GM12873 (cell line): ENCODE measurements around the gene CREB5.

Source experiments
- TF ChIP-seq, protein P1 (sequence below): IDR thresholded peaks from 2 replicates; pipeline ENCODE4 v1.5.1; 2012; ENCODE audit warnings: low read depth, mild to moderate bottlenecking, moderate library complexity, low read length, control low read depth; ENCODE audit not compliant: insufficient read depth; ENCODE audit errors: missing control alignments

The CREB5 gene

DNA sequence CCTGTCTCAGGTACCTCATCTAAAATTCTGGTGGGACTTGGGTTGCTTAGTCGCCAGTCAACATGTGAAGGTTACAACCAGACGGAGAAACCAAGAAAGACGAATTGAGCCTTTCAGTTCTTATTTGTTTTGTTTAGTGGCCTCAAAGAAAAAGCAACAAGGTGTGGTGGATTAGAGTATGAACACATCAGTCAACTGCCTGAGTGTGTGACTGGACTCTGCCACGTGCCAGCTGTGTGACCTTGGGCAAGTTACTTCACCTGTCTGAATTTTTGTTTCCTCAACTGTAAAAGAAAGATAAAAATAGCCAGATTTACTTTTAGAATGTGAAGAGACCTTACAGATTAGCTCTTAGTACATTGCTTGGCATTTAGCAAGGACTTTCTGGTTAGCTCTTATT lies 259.2 kb downstream of the CREB5 start:
- TF ChIP-seq, protein P1, sequence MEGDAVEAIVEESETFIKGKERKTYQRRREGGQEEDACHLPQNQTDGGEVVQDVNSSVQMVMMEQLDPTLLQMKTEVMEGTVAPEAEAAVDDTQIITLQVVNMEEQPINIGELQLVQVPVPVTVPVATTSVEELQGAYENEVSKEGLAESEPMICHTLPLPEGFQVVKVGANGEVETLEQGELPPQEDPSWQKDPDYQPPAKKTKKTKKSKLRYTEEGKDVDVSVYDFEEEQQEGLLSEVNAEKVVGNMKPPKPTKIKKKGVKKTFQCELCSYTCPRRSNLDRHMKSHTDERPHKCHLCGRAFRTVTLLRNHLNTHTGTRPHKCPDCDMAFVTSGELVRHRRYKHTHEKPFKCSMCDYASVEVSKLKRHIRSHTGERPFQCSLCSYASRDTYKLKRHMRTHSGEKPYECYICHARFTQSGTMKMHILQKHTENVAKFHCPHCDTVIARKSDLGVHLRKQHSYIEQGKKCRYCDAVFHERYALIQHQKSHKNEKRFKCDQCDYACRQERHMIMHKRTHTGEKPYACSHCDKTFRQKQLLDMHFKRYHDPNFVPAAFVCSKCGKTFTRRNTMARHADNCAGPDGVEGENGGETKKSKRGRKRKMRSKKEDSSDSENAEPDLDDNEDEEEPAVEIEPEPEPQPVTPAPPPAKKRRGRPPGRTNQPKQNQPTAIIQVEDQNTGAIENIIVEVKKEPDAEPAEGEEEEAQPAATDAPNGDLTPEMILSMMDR: no peak

DNA sequence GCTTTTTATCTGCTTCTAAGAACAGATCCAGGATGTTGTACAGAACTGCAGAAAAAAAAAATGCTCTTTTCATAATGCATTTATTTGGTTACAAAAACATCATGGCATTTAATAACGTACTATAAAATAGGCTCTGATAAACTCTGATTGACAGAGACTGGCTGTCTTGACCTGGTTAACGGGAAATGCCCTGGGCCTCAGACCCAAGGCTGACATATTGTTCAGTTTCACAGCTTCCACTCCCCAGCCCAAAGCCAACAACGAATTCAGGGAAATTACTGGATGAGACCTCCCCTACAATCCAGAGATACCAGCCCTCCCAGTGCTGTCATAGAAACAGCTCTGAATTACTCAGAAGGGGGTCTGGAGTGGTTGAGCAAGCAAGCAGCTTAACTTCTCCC lies 260.1 kb downstream of the CREB5 start:
- TF ChIP-seq, protein P1: no peak

DNA sequence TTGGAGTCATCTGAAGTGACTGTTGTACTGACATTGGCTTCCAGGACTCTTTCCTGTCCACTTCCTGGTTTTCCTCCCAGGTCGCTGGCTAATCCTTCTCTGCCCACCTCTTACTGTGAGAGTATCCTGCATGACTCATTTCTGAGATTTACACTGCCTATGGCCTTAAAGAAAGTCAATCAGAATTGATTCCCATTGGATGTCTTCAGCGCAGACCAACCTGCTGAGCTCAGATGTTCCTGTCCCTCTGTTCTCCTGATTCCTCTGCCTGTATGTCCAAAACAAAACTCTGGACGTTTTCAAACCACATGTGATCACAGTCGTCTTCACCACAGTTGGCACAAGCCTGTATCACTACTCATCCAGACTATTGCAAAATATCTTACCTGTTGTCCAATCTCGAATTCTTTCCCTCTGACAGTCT lies 262.1 kb downstream of the CREB5 start:
- TF ChIP-seq, protein P1: no peak

DNA sequence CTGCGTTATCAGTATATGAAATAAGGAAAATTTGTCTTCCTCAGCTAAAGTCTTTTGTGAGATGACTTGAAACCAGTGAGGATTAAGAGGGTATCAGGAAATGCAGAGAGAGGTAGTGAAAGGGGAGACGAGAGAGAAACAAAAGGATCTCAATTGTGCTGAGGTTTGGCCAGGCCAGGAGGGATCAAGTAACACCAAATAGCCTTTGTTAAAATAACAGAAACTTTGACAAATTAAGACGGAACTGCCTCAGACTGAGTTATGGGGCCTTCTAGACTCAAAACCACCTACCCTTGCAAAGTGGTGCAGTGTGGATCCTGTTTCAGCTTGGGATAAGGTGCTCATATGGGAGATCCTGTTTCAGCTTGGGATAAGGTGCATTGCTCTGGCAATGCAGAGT lies 263.1 kb downstream of the CREB5 start:
- TF ChIP-seq, protein P1: no peak

DNA sequence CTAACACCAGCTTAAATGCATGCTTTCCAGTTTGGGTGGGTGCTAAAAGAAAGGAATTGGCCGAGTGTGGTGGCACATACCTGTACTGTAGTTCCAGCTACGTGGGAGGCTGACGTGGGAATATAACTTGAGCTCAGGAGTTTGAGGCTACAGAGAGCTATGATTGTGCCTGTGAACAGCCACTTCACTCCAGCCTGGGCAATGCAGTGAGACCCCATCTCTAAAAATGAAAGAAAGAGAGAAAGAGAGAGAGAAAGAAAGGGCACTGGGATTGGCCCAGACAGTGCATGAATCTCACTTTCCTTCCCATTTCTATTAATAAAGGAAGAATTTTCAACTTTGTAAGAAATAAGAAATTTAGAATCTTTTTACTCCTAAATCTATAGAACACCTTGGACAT lies 265.4 kb downstream of the CREB5 start:
- TF ChIP-seq, protein P1: no peak

DNA sequence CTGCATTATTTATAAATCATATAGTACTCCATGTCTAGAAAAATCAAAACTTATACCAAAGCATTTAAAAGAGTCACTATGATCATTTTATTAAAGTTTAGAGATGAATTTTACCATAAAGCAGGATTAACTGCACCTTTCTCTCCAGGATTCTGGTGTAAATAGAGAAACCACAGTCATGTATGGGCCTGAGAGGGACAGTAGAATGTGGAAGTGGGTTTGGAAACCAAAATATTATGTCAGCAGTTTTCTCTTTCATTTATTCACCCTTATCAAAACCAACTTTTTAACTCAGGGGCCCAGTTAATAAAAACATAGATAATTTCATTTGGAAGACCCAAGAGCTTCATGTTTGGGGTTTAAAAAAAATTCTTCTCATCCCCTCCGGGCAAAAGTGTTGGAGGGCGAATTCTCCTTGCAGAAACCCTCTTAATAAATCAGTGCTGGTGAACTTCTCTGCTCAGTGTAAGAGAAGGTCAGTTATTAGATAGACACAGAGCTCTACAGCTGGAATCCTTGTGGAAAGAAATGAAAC lies 266.2 kb downstream of the CREB5 start:
- TF ChIP-seq, protein P1: no peak

DNA sequence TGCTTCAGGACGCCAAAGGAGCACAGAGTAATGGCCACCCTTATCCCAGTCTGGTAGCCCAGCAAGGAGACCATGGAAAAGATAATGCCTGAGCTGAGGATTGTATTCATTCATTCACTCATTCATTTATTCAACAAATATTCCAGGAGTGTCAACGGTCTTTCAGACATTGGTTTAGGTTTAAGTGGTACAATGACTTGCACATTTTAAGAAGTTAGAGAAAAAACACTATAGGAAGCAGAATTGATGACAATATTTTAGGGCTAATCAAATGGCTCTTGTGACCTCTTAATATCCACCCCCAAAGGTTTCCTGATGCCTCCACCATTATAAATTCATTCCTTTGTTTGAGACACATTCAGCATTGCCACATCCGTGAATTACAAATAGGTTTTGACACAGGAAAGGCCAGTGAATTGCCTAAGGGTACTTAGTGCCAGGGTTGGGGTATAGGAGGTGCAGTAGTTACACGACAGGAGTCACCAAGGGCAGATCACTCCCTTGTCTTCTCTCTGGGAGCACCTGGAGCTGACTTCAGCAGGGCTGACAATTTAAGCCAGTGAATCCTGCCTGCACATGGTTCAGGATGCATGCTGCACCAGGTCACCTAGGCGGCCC lies 269.5 kb downstream of the CREB5 start:
- TF ChIP-seq, protein P1: no peak
